ENCODE results near the gene ATP10D. TPM values are rescaled to one million over a fixed set of nuclear protein-coding genes. Genes with fewer than 3 reads are reported as not detected.

Gene ATP10D
- total and polyA plus RNA-seq, 2 donors (not counting 1 experiment from before 2014, with no cell fraction given) = 16.1 to 36.2 TPM

GRCh38 chr4:47533689-47534347 is 48.7 kb downstream of the ATP10D start:
- no peaks in the 10 kb centered on the region for H3K27me3 Mint-ChIP-seq
- no peak overlapping the region for H3K27ac Mint-ChIP-seq
- peaks cover 18 to 44% of the 10 kb centered on the region in 2 experiments for H3K36me3 ChIP-seq (replicated peaks in 1 of 2; ENCODE audit: control extremely low read depth in 1 of 2, control insufficient read depth in 1 of 2, extremely low read depth in 1 of 2, insufficient read depth in 2 of 2, low read length in 1 of 2)
- no peak overlapping the region for H3K4me3 Mint-ChIP-seq
- peaks cover 42% of the 10 kb centered on the region for H3K79me2 ChIP-seq (ENCODE audit: control insufficient read depth, insufficient read depth, low read length)
- H3K4me1 Mint-ChIP-seq = peaks cover 40% of the 10 kb centered on the region
- peaks cover 18% of the 10 kb centered on the region for H4K20me1 ChIP-seq (ENCODE audit: control insufficient read depth, insufficient read depth, low read length, poor library complexity, severe bottlenecking)
- ChIA-PET POLR2A (no interaction called here), CTCF (interaction anchor here (0.9 to 1.0 kb wide), 2 partner anchors 14 to 30 kb away, joined by 3 read pairs; no protein-coding TSS in a partner anchor)
- DNase-seq (no peak), ATAC-seq (ENCODE audit: low read depth) (no peak)
- H3K4me2 ChIP-seq (replicated peaks; ENCODE audit: low read depth, low read length, poor library complexity, severe bottlenecking) = no peak overlapping the region
- WGBS (ENCODE audit: insufficient coverage) = 40% methylated on average over 1 of the region's 4 CpGs
- peaks cover 0 to 6% (median 4%) of the 10 kb centered on the region in 3 donors for H3K9me3 ChIP-seq (ENCODE audit: control extremely low read depth in 1 of 3, control insufficient read depth in 2 of 3, insufficient read depth in 1 of 3, low read length in 2 of 3)
- no peak overlapping the region for H3K9ac ChIP-seq (ENCODE audit: low read length)
- H3K27me3 ChIP-seq (replicated peaks in 1 of 4; ENCODE audit: control extremely low read depth in 1 of 4, control insufficient read depth in 3 of 4, insufficient read depth in 4 of 4, low read length in 3 of 4) = no peaks in the 10 kb centered on the region
- H3K9me3 Mint-ChIP-seq (ENCODE audit: insufficient read depth) = peaks cover 7% of the 10 kb centered on the region
- no peak overlapping the region for H2AFZ ChIP-seq (ENCODE audit: insufficient read depth, low read depth, low read length, poor library complexity, severe bottlenecking)
- TF ChIP-seq EZH2 (IDR thresholded peaks at IDR 0.05; ENCODE audit: borderline replicate concordance, insufficient read depth, low read depth, low read length, poor library complexity, severe bottlenecking) (no peak), CTCF (IDR thresholded peaks at IDR 0.05) (no peak)
- no peak overlapping the region for H3K27ac ChIP-seq (ENCODE audit: low read length in 2 of 2)
- H3K4me3 ChIP-seq (ENCODE audit: control extremely low read depth in 1 of 5, extremely low read depth in 1 of 5, insufficient read depth in 1 of 5, low read depth in 2 of 5, low read length in 4 of 5) = no peak overlapping the region
- peaks cover 24 to 29% of the 10 kb centered on the region in 2 donors for H3K4me1 ChIP-seq (ENCODE audit: control insufficient read depth in 2 of 2, insufficient read depth in 2 of 2, low read length in 2 of 2)
- intact Hi-C loops (cut with micrococcal nuclease) = no loop called here

- Histone ChIP-seq H3K9ac (ENCODE audit: low read length) (no peak overlapping the region), H3K36me3 (replicated peaks in 1 of 2; ENCODE audit: control extremely low read depth in 1 of 2, control insufficient read depth in 1 of 2, extremely low read depth in 1 of 2, insufficient read depth in 2 of 2, low read length in 1 of 2) (peaks cover 16 to 46% of the 10 kb centered on the region in 2 experiments), H3K27me3 (replicated peaks in 1 of 4; ENCODE audit: control extremely low read depth in 1 of 4, control insufficient read depth in 3 of 4, insufficient read depth in 4 of 4, low read length in 3 of 4) (no peaks in the 10 kb centered on the region), H3K9me3 (ENCODE audit: control extremely low read depth in 1 of 3, control insufficient read depth in 2 of 3, insufficient read depth in 1 of 3, low read length in 2 of 3) (peaks cover 0 to 3% (median 2%) of the 10 kb centered on the region in 3 donors), H3K4me3 (ENCODE audit: control extremely low read depth in 1 of 5, extremely low read depth in 1 of 5, insufficient read depth in 1 of 5, low read depth in 2 of 5, low read length in 4 of 5) (no peak overlapping the region), H3K27ac (ENCODE audit: low read length in 2 of 2) (no peak overlapping the region), H2AFZ (ENCODE audit: insufficient read depth, low read depth, low read length, poor library complexity, severe bottlenecking) (no peak overlapping the region), H3K4me1 (ENCODE audit: control insufficient read depth in 2 of 2, insufficient read depth in 2 of 2, low read length in 2 of 2) (peaks cover 24 to 29% of the 10 kb centered on the region in 2 donors), H4K20me1 (ENCODE audit: control insufficient read depth, insufficient read depth, low read length, poor library complexity, severe bottlenecking) (peaks cover 20% of the 10 kb centered on the region), H3K4me2 (replicated peaks; ENCODE audit: low read depth, low read length, poor library complexity, severe bottlenecking) (no peak overlapping the region), H3K79me2 (ENCODE audit: control insufficient read depth, insufficient read depth, low read length) (peaks cover 36% of the 10 kb centered on the region)
- H3K9me3 Mint-ChIP-seq (ENCODE audit: insufficient read depth) = peaks cover 2% of the 10 kb centered on the region
- ChIA-PET CTCF (no interaction called here), POLR2A (no interaction called here)
- no peak overlapping the region for H3K27ac Mint-ChIP-seq
- no CpG with 5 or more reads among the region's 1 CpG for WGBS (ENCODE audit: insufficient coverage)
- DNase-seq (no peak), ATAC-seq (ENCODE audit: low read depth) (no peak)
- H3K4me3 Mint-ChIP-seq = no peak overlapping the region
- H3K4me1 Mint-ChIP-seq = peaks cover 40% of the 10 kb centered on the region
- no peak for TF ChIP-seq CTCF (IDR thresholded peaks at IDR 0.05)
- no peak for TF ChIP-seq EZH2 (IDR thresholded peaks at IDR 0.05; ENCODE audit: borderline replicate concordance, insufficient read depth, low read depth, low read length, poor library complexity, severe bottlenecking)
- no peaks in the 10 kb centered on the region for H3K27me3 Mint-ChIP-seq
- intact Hi-C loops (cut with micrococcal nuclease) = no loop called here
Measured at GRCh38 chr4:47534772-47535171, 49.7 kb downstream of the ATP10D start.
